GM19467 (cell line): ENCODE results near the gene HNF1A.
A peak's percentile ranks its signal among the peaks of the same experiment; 100 is the strongest.

Experiments used
- ATAC-seq: cut with Tn5 transposase; IDR thresholded peaks from one replicate; pipeline ENCODE4 v1.9.1; 2021; ENCODE audit warnings: mild to moderate bottlenecking, moderate library complexity; ENCODE audit not compliant: unreplicated experiment

The HNF1A gene

DNA sequence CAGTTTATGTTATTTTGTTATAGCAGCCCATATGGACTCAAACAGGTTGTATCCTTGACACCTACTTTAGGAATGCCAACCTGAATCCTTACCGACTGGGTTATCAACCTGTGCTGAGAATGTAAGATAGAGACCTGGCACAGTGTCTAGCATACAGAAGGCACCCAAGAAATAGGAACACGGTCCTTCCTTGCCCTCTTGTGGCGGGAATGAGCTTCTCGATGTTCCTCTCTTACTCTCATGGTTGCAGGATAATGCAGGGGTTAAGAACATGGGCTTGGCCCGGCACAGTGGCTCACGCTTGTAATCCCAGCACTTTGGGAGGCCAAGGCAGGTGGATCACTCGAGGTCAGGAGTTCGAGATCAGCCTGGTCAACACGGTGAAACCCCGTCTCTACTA lies 31.4 kb downstream of the HNF1A start:
- no peak for ATAC-seq

DNA sequence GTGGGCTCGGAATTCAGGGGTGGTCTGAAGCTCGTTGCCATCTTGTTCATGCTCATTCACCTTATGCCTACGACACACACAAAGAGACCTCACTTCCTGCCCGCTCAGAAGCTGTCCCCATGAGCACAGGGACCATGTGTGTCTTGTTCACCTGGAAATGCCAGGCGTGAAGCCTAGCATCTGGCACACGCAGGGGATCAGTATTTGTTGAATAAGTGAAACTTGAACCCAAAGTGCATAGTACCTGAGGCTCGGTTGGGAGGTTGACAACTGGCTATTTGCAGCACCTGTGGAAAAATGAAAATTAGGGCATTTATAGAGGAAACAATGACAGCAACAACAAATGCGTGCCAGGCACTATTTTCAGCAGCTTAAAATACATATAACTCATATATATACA lies 32.5 kb downstream of the HNF1A start:
- ATAC-seq, result no peak

DNA sequence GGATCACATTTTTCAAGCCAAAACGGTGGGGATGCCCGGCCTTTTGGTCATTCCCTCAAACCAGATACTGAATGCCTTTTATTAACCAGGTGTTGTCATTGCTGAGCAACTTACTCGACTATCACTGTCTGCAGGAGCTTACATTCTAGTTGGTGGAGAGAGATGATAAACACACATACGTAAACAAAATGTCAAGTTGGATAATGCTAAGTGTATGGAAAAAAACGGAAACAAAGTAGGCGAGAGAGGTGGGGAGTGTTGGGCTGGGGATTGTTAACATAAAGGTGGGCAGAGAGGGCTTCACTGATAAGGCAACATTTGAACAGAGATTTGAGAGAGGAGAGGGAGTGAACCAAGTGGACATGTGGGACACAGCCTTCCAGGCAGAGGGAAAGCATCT lies 33.5 kb downstream of the HNF1A start:
- ATAC-seq, result no peak

DNA sequence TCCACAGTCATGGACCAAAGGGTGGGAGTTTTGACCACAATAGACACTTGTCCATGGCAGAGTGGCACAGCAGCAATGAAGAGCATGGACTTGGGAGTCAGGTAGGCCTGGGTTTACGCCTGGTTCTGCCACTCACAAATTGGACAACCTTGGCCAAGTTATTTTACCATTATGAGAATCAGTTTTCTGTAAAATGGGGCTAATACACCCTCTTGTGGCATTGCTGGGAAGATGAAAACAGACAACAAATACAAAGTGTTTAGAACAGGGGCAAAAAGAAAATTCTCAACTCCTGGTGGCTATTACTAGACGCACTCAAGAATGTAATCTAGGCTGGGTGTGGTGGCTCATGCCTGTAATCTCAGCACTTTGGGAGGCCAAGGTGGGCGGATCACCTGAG lies 35.4 kb downstream of the HNF1A start:
- ATAC-seq, result no peak

DNA sequence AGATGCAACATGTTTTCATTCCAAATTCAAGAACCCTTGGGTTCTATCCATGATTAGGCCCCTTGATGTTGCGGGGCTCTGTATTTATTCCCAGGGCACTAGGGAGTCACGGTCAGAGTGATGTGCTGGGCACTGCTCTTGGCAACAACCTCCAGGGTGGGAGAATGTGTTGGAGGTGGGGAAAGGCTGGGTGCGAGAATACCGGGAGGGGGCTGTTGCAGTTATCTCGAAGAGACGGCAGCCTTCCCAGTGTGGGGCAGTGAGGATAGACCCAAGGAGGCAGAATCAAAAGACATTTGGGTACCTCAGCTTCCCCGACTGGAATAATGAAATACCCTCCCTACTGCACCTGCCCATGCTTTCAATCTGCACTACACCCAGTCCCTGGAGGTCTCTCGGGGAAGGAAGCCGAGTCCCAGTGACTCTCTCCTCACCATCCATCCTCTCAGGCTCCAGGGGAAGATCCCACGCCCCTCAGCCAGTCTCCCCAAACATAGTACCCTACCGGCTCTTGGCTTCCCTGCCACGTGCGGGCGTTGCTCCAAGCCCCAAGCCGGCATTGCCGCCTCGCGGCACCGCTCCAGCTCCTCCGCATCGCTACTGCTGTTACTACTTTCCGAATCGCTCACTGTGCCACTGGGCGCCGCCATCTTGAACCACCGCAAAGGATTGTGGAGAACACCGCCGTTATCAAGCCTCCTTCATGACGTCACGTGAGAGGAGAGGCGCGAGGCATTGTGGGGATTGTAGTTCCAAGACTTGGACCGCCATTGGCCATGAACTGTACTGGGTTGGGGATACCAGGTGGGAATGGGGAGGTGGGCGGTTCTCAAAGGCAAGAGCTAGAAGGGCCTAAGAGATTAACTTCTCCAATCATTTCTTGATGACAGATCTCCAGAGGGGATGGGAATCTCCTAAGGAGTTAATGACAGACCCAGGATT lies 37.8 kb downstream of the HNF1A start, which contains the start of gene C12orf43:
Gene C12orf43 (minus strand): TSS at position 663 of the 942 bp plus-strand sequence. CDS start 13 bp downstream, at position 650.
- ATAC-seq, result peak; percentile 94

DNA sequence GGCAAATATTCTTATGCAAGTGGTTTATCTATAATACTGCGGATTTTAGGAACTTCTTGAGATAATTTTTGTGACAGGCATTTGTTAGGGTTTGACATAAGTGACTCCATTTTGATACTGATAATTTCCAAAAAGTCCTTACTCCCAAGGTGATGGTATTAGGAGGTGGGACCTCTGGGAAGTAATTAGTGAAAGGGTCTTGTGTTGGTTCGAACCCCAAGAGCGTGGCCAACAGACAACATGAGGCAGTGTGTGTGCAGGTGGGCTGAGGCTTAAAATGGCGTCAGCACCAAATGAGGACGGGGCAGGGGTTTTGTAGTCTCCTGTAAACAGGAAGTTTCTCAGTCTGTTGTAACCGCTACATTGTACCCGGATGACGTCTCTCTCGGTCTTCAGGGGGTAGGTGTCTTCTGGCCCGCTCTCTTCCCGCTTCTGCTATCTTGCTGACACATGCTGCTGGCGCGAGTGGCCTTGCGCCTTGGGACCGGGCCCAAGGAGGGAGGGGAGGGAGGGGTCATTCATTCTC lies 39.7 kb downstream of the HNF1A start:
- ATAC-seq, result no peak

DNA sequence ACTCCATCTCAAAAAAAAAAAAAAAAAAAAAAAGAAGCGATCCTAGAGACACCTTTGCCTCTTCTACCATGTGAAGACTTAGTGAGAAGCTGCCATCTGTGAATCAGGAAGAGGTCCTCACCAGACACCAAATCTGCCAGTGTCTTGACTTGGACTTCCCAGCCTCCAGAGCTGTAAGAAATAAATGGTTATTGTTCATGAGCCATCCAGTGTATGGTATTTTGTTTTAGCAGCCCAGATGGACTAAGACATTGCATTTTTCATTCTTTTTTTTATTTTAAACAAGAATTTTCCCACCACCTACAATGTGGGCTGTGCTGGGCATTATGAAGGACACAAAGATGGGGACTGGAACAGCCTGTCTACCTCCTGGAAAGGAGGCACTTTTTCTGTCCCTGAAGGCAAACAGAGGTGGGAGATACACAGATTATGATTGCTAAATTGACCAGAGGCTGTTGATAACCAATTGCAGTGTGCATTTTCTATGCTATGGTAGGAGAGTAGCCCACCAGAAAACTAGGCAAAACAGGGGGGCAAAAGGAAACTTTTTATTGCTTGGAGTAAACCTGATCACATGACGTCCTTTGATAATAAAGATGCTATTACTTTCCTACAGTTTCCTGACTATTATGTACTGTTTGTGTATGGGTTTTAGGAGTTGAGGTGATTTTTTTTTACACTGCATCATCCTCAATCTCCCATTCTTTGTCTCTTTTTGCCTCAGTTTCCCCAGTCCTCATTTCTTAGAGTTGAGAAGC lies 40.7 kb downstream of the HNF1A start:
- ATAC-seq, result no peak

DNA sequence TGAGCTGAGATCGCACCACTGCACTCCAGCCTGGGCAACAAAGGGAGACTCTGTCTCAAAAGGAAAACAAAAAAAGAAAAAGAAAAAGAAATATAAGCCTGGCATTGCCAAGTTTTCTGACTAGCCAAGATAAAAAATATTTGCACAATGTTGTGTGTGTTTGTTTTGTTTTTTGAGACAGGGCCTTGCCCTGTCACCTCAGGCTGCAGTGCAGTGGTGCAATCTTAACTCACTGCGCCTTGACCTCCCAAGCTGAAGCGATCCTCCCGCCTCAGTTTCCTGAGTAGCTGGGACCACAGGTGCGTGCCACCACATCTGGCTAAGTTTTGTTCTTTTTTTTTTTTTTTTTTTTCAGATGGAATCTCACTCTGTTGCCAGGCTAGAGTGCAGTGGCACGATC lies 43.4 kb downstream of the HNF1A start:
- no peak for ATAC-seq

DNA sequence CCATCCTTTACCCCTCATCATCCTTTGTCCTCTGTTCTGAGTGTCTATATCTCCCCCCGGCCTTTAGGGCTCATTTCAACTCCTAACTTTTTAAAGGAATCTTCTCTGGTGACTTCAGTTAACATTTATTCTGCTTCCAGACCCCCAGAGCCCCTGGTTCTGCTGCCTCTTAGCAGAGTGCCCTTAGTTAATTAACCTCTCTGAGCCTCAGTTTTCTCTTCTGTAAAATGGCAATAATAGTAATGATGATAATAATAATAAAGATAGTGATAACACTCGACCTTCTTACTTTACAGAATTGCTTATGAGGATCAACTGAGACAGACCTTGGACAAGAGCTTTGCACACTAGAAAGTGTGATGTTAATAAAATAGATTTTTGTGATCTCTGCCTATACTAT lies 44.4 kb downstream of the HNF1A start:
- ATAC-seq, result no peak

DNA sequence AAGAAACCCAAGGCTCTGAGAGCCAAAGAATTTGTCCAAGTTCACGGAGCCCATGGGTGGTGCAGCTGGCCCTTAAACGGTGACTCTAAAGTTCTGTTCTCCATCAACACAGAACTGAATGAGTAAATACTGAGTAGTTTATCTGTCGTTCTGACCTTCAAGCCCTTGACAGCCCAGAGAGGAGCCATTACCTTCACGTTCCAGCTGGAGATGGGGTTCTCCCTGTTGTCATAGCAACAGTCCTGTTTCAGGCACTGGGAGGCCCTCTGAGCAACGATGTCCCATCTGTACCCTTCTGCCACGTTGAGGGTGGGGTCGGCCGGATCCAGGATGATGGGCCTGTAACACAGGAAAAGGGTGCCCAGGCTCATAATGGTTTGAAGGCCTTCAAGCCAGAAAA lies 45.5 kb downstream of the HNF1A start:
- ATAC-seq, result no peak

DNA sequence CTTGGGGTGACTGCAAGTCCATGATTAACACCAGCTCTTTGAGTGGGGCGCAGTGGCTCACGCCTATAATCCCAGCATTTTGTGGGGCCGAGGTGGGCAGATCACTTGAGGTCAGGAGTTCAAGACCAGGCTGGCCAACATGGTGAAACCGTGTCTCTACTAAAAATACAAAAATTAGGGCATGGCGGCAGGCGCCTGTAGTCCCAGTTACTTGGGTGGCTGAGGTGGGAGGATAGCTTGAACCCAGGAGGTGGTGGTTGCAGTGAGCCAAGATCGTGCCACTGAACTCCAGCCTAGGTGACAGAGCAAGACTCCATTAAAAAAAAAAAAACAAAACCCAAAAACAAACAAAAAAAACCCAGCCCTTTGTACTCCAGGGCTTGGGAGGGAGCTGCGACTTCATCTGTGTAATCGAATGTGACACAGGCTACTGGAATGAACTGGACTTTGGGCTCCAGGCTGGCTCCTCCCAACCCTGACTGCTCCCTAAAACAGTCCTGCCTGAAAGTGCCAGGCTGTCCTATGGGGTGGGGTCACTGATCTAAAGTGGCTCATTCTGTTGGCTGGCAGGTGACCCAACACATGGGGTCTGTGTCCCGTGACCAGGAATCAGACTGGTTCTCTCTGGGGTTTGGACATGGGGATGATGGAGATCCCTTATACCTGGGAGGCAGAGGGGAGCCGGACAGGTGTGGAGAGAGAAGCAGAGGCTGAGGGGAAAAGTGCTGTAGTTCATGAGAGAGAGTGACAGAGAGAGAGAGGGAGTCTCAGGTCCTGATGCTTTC lies 47.3 kb downstream of the HNF1A start:
- ATAC-seq, result no peak

DNA sequence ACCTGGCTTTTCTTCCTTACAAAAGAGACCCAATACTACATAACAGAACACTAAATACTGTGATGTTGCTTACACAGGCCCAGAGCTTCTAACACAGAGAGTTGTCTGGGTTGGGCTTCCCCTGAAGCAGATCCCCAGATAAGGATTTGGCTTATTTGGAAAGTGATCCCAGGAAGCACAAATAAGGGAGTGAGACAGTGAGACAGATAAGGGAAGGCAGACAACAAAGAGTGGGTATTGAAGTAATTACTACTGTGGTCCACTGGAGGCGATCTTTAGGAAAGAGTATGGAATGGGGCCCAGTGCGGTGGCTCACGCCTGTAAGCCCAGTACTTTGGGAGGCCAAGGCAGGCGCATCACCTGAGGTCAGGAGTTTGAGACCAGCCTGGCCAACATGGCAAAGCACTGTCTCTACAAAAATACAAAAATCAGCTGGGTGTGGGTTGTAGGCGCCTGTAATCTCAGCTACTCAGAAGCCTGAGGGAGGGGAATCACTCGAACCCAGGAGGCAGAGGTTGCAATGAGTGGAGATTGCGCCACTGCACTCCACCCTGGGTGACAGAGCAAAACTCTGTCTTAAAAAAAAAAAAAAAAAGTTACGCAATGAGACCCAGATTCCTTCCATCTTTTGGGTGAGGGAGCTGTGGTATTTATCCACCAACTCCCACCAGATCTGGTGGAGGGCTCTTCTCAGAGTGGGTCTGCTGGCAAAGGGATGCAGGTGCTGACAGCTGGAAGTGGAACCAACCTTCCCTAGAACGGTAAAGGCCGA lies 48.1 kb downstream of the HNF1A start:
- no peak for ATAC-seq

DNA sequence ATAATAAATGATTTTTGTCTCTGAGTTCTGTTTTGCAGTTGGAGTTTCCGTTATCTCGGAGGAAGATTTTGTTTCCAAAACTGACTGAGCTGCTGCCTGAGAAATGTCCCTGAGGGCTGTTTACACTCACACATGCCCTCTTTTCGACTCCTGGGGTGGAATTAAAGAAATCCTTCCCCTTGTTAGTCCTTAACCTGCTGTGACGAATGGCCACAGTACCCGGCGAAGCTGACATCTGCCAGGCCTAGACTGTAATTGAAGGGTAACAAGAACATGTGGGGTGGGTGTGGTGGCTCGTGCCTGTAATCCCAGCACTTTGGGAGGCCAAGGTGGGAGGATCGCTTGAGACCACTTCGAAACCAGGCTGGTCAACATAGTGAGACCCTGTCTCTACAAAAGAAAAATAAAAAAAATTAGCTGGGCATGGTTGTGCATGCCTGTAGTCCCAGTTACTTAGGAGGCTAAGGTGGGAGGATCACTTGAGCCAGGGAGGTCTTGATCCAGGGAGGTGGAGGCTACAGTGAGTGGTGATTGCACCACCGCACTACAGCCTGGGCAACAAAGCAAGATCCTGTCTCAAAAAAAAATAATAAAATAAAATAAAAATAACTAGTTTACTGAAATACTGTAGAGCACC lies 52.4 kb downstream of the HNF1A start:
- ATAC-seq, result no peak

DNA sequence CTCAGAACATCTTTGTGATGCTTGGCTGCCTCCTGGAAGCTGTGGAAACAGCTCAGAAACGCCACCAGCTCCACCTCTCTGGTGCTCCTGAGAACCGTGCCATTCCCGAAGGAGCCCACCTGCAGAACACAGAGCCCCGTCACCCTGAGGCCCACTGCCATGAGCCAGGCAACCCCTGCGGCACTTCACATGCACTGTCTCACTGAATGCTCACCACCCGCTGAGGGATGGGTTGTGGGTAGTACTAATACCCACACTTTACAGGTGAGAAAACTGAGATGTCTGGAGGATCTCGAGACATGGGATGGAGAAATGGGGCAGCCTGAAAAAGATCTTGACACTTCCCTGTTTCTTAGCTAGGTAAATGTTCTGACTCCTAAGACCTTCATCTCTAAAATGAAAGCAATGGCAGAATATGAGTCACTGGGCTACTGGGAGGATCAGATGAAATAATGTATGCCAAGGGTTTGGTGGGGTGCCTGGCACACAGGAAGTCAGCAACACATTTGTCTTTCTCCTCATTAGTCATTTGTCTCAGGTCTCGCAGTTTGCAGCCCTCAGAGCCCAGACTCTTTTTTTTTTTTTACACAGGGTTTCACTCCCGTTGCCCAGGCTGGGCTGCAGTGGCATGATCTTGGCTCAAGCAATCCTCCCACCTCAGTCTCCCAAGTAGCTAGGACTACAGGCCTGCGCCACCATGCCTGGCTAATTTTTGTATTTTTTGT lies 55.4 kb downstream of the HNF1A start:
- no peak for ATAC-seq

DNA sequence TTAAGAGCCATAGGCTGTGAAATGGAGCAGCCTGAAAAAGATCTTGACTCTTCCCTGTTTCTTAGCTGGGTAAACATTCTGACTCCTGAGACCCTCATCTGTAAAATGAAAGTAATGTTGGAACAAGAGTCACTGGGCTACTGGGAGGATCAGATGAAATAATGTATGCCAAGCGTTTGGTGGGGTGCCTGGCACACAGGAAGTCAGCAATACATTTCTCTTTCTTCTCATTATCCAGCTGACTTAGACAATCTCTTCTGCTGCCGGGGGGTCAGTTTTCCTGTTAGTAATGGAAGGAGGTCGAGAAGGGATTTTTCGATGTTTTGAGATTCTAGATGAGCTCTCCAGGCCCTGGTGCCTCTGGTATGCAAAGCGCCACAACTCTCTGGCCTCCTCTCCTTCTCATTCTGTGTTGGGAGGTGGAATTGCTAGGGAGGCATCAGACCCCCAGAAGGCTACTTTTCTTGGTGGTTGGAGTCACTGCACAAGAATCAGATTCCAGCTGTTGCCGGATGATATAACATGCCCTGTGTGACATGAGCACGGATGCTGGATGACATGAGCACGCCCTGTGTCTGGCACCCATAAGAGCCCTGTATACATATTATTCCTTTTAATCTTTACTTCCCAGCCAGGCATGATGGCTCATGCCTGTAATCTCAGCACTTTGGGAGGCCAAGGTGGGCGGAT lies 56.4 kb downstream of the HNF1A start:
- no peak for ATAC-seq

DNA sequence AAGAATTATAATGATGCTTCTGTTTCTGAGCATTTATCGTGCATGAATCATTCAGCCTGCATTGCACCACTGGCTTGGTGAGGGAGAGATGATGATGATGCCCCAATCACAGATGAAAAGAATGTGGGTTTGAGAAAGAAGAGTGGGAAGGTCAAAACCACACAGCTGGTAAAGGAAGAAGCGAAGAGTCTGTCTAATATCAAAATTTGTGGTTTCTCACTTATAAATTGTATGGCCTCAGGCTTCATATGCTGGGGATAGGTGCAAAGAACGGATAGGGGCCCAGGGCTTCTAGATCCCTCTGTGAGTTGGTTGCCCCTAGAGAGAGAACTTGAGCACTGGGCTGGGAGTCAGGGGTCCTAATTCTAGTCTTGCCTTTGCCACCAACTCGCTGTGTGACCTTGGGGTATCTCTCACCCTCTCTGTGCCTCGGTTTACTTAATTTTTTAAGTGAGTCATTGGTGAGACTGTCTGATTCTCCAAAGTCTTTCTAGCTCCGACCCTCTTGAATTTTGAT lies 58.5 kb downstream of the HNF1A start:
- ATAC-seq, result no peak

DNA sequence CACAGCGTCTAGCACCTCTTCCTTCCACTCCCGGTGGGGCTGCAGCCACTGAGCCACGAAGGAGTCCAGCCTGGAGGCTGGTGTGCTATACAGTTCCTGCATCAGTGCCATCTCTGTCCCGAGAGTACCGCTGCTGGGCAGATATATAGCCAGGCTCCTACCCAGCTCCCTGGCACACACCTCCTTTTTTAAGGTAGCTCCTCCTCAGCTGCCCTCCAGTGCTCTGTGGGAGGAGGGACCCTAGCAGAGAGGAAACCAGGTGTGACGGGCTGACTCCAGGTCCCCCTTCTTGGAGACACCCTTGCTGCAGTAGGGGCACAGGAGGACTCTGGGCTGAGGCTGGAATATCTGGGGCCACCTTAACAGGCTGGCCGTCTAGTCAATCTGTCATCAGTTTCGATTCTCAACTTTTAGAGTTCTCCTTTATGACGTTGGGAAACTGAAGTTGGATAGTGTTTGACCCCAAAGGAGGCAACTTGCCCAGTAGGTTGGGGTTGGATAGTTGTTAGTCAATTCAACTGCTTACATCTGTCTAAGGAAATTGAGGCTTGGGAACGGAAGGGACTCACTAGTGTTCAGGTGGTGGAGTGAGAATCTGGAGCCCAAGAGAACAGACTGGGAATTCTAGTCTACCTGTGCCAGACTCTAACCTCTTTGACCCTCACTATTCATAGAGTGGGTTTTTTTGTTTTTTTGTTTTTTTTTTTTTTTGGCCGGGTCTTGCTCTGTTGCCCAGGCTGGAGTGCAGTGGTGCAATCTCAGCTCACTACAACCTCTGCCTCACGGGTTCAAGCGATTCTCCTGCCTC lies 60.7 kb downstream of the HNF1A start, which contains the start of gene OASL:
Gene OASL (minus strand): TSS at position 386 of the 808 bp plus-strand sequence. CDS start 275 bp downstream, at position 111.
- ATAC-seq, result peak; percentile 50
